HG03558 (cell line): ENCODE data around the gene UFD1.

ENCODE experiments used
- ATAC-seq: cut with Tn5 transposase; IDR thresholded peaks from one replicate; pipeline ENCODE4 v1.9.1; 2021; ENCODE audit warnings: moderate number of reproducible peaks; ENCODE audit not compliant: unreplicated experiment; ENCODE audit errors: extremely low read depth

The UFD1 gene

DNA sequence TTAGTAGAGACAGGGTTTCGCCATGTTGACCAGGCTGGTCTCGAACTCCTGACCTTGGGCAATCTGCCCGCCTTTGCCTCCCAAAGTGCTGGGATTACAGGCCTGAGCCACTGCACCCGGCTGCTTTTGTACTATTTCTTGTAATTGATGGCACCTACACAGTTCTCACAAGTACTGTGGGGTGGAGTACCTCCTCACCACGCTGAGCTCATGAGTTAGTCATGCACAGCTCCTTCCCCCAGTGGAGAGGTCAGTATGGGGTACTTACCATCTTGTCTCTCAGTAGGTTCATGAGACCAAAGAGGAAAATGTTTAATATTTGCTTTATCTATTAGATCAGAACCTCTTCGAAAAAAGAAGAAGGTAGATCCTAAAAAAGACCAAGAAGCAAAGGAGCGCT is 44.6 kb downstream of the UFD1 start:
- ATAC-seq: no peak

DNA sequence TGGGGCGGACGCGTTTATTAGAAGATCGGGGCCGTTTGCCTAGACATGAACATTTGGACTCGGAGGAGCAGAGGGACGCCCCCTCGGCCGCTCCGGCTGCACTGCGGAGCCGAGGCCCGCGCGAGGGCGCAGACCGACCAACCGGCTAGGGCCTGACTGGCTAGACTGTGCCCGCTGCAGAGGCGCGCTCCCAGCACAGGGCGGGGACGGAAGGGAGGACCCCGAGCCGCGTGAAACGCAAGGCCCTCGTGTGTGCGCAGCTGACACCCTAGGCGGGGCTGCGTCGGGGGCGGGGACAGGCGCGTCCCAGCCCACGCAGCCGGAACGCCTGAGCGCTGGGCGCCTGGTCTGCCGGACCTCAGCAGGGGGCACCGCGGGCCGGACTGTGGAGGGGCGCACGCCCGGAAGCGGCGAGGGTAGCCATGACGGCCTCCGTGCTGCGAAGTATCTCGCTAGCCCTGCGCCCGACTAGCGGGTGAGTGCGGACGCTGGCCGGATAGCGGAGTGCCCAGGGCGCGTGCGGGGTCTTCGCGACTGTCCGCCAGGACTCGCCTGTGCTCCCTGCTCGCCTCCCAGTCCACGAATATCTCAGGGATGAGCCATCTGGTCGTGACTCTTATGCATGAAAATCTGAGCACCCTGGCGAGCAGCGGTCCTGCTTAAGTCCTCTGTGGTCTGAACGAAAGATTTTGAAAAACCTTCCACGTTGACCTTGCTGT is 46.7 kb downstream of the UFD1 start, which contains the start of gene MRPL40:
TSS of gene MRPL40 (plus strand) at position 413 of the 719 bp plus-strand sequence. CDS start at position 423, 10 bp downstream.
- ATAC-seq: peak; percentile 46

DNA sequence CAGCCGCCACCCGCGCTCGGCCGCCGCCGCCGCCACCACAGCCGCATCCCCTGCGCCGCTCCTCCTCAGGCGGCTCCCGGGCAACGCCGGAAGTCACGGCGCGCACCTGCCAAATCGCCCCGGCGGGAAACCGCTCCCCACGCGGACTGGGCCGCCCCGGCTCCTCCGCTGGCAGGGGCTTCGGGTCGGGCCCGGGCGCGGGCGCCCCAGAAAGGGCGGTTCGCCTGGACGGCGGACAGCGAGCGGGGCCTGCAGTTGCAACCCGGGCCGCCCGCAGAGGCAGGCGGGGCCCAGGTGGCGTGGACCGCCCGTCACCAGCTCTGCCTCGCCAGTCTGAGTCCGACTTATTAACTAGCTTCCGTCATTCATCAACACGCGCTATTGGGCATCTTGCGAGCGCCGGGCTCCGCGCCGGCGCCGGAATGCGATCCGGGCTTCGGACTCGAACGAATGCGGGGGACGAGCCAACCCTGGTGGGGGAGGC is 47.3 kb downstream of the UFD1 start, which contains the start of gene HIRA:
TSS of gene HIRA (minus strand) at position 85 of the 484 bp plus-strand sequence. CDS start 257 bp downstream, outside the sequence.
- ATAC-seq: peak; percentile 29

GRCh38 chr22:19430890-19431541 is 48.0 kb downstream of the UFD1 start:
- no peak for ATAC-seq

GRCh38 chr22:19429950-19430889 is 48.8 kb downstream of the UFD1 start:
- ATAC-seq: no peak

DNA sequence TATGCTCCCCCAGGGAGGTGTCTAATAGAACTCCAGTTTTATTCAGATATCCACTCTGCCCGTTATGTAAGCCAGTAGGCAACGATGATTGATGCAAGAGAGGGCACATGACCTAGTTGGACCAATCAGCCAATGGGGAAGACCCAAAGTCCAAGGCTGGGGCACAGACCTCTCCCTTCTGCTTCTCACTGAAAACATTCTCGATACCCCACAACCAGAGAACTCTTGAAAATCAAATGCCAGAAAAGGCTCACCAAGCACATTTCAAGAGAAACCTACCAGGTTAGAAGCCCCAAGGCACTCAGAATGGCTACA is 54.9 kb downstream of the UFD1 start:
- ATAC-seq: no peak

GRCh38 chr22:19422440-19423301 is 56.3 kb downstream of the UFD1 start:
- no peak for ATAC-seq

GRCh38 chr22:19420321-19420720 is 58.7 kb downstream of the UFD1 start:
- no peak for ATAC-seq

- ATAC-seq: peak; percentile 52
Measured at GRCh38 chr22:19419464-19420178, 59.4 kb downstream of the UFD1 start.

- no peak for ATAC-seq
Measured at GRCh38 chr22:19419086-19419463, 59.9 kb downstream of the UFD1 start.

DNA sequence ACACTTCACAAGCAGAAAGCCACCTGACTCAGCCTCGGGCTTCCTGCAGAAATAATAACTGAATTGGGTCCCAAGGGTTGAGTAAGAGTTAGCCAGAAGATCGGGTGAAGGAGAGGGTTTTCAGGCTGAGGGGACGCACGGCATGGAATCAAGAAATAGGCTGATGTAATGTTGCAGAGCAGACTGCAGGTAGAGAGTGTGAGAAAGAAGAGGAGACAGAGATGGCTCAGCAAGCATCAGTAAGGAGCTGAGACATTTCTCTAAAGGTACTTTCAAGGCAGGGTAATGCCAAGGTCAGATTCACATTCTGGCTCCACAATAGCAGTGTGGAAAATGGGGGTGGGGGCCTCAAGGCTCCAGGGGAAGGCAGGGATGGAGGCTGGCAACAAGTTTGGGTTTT is 66.1 kb downstream of the UFD1 start:
- ATAC-seq: no peak

GRCh38 chr22:19412478-19412877 is 66.5 kb downstream of the UFD1 start:
- no peak for ATAC-seq

- ATAC-seq: no peak
Measured at GRCh38 chr22:19411690-19412045, 67.3 kb downstream of the UFD1 start.

DNA sequence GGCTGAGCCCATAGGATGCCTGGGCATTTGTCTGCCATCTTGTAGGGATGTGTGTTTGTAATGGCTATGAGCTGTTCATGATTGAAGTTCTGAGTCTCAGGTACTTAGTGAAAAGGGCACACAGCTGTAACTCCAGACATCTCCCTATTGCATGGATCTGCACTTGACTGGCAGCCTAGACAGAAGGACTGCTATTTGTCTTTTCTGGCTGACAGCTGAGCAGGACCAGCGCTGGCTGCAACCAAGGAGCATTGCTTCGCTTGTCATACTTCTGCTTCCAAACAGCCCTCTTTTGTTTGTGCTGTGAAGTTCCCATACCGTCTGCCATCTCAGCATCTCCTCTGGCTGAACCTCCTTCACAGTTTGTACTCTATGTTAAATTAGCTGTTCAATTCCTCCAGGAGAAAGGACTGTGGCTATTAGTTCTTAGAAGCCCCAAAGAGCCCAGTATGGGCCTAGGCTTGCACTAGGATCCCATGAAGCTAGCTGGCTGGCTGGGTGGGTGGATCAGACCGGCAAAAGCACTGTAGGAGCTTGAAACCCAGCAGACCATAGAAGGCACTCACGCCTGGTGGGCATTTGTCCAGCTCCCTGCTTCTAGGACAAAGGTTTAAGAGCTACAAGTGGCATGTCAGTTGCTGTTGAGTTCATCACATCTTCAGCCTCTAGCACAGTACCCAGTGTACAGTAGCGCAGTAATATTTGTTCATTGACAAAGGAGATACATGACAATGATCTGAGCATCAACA is 67.9 kb downstream of the UFD1 start:
- no peak for ATAC-seq

GRCh38 chr22:19407649-19408606 is 71.1 kb downstream of the UFD1 start:
- ATAC-seq: no peak

DNA sequence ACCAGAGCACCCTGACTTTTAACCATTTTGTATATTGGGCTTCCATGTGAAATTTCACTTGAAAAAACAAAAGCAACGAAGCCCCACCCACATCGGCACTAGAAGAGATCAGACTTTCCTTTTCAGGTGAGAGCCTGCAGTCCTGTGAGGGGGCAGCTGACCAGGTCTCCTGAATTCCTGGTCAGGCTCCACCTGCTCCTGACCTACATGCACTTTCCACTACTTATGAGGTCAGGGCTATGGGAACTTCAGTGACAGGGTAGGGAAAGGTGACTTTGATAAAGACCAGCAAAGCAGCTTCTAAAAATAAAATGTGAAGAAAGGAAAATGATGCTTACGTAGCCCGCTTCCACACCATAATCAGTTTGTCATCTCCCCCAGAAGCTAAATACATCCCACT is 72.1 kb downstream of the UFD1 start:
- ATAC-seq: no peak

- ATAC-seq: no peak
Measured at GRCh38 chr22:19406281-19406811, 72.6 kb downstream of the UFD1 start.
